Fibroblast of skin of abdomen (primary cell): ENCODE data around the gene PRKAR2B.

Experiments used
- DNase-seq: peaks from one replicate; pipeline ENCODE4 v3.0.0-alpha.2; 2013

The PRKAR2B gene

GRCh38 chr7:107194052-107194451 lies 149.5 kb downstream of the PRKAR2B start:
- no peak for DNase-seq

GRCh38 chr7:107196834-107197610 lies 152.5 kb downstream of the PRKAR2B start:
- DNase-seq: no peak

- DNase-seq: peak; percentile 23
These were observed 157.4 kb downstream of the PRKAR2B start for GRCh38 chr7:107201795-107202450.

GRCh38 chr7:107203607-107204006 lies 159.1 kb downstream of the PRKAR2B start:
- no peak for DNase-seq

- DNase-seq: no peak
These were observed 161.6 kb downstream of the PRKAR2B start for GRCh38 chr7:107206136-107206535.

- DNase-seq: no peak
These were observed 162.2 kb downstream of the PRKAR2B start for GRCh38 chr7:107206706-107207105.

GRCh38 chr7:107207459-107207858 lies 163.0 kb downstream of the PRKAR2B start:
- no peak for DNase-seq

GRCh38 chr7:107208024-107208521 lies 163.6 kb downstream of the PRKAR2B start:
- peak; percentile 4 for DNase-seq

GRCh38 chr7:107208563-107208962 lies 164.1 kb downstream of the PRKAR2B start:
- DNase-seq: no peak

GRCh38 chr7:107209565-107209964 lies 165.1 kb downstream of the PRKAR2B start:
- no peak for DNase-seq

GRCh38 chr7:107210400-107210799 lies 165.9 kb downstream of the PRKAR2B start:
- DNase-seq: no peak
